Suprapubic skin (tissue), 4 donors: ENCODE results near the gene LEO1.

Experiments used
- POLR2A ChIP-seq, 2 donors: fragments of 450-650 bp; IDR thresholded peaks; one replicate each; pipeline ENCODE4 v1.6.1; 2017; ENCODE audit warnings: antibody characterized with exemption in 2 of 2, mild to moderate bottlenecking in 2 of 2, moderate library complexity in 2 of 2
- POLR2AphosphoS5 ChIP-seq, 3 donors: sonication (generic); formaldehyde crosslinking; IDR thresholded peaks; one replicate each; pipeline ENCODE4 v1.6.1; 2017; ENCODE audit warnings: antibody characterized with exemption in 3 of 3
- TF ChIP-seq, protein P1 (sequence below), 2 donors: fragments of 200-600 bp in 1 of 2; fragments of 450-650 bp in 1 of 2; sonication (generic) in 1 of 2; IDR thresholded peaks; one replicate each; pipeline ENCODE4 v1.5.1; 2016 to 2019; ENCODE audit warnings: antibody characterized with exemption in 2 of 2, mild to moderate bottlenecking in 1 of 2, moderate library complexity in 1 of 2

DNA sequence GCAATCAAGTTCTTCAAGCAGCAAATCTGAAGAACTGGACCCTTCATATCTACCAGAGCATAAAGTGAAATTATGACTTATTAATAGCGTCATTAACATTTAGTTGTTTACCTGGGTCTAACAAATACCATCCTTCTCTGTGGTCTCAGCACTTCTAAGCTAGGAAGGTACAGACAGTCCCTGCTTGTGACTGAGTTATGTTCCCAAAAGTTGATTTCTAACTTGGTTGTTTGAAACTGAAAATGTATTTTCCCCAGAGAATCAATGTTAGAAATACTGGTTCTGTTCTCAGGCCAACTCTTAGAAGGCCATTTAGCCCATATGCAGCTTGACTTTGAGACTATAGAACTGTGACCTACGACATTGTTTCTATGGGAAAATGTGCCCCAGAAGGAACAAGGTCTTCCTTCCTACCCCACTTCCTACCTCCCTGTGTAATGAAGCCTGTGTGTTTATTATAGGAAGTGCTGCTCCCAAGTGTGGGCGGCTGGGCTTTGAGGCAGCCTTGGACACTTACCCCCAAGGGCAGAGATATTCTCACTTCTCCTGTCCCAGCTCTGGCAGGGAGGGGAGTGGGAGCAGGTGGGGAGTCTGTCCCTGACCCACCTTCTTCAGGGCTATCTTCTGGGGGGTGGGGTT is 35.2 kb upstream of the LEO1 start:
- TF ChIP-seq, protein P1, sequence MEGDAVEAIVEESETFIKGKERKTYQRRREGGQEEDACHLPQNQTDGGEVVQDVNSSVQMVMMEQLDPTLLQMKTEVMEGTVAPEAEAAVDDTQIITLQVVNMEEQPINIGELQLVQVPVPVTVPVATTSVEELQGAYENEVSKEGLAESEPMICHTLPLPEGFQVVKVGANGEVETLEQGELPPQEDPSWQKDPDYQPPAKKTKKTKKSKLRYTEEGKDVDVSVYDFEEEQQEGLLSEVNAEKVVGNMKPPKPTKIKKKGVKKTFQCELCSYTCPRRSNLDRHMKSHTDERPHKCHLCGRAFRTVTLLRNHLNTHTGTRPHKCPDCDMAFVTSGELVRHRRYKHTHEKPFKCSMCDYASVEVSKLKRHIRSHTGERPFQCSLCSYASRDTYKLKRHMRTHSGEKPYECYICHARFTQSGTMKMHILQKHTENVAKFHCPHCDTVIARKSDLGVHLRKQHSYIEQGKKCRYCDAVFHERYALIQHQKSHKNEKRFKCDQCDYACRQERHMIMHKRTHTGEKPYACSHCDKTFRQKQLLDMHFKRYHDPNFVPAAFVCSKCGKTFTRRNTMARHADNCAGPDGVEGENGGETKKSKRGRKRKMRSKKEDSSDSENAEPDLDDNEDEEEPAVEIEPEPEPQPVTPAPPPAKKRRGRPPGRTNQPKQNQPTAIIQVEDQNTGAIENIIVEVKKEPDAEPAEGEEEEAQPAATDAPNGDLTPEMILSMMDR (IDR thresholded peaks at IDR 0.05), result no peak
- TF ChIP-seq POLR2A (IDR thresholded peaks at IDR 0.05) (no peak), POLR2AphosphoS5 (IDR thresholded peaks at IDR 0.05) (no peak)
